SU-DHL-6 (cell line): ENCODE data around the gene ATN1.

Source experiments
- H2AFZ ChIP-seq: fragments of 200-600 bp; sonication (generic); 2 replicates; pipeline ENCODE4 v1.6.1; 2014; ENCODE audit warnings: low read depth, mild to moderate bottlenecking, moderate library complexity, mixed read lengths, antibody characterized with exemption, low read length; ENCODE audit not compliant: severe bottlenecking
- H3F3A ChIP-seq: fragments of 200-600 bp; shearing (Covaris generic); 2 replicates; pipeline ENCODE4 v1.6.0; 2016; ENCODE audit warnings: antibody characterized with exemption, mild to moderate bottlenecking; ENCODE audit not compliant: insufficient read depth
- H3K27ac ChIP-seq: fragments of 200-600 bp; sonication (generic); 2 replicates; pipeline ENCODE4 v1.5.1; 2016; ENCODE audit warnings: low read depth, mild to moderate bottlenecking, low read length, moderate library complexity, mixed read lengths
- H3K27me3 ChIP-seq: fragments of 200-600 bp; sonication (generic), shearing (Covaris generic); 2 replicates; pipeline ENCODE4 v1.6.0; 2014; ENCODE audit warnings: mild to moderate bottlenecking, low read length
- H3K36me3 ChIP-seq: fragments of 200-600 bp; sonication (generic); 2 replicates; pipeline ENCODE4 v1.6.1; 2014; ENCODE audit warnings: mild to moderate bottlenecking, low read length, mixed read lengths
- H3K4me2 ChIP-seq: fragments of 300-600, 200-600 bp; shearing (Covaris generic), sonication (generic); 2 replicates; pipeline ENCODE4 v1.6.0; 2014; ENCODE audit warnings: low read length, low read depth, mild to moderate bottlenecking; ENCODE audit not compliant: poor library complexity, severe bottlenecking
- H3K4me3 ChIP-seq: fragments of 200-600 bp; sonication (generic); 2 replicates; pipeline ENCODE4 v1.5.1; 2014; ENCODE audit warnings: antibody characterized with exemption, low read length, mild to moderate bottlenecking, mixed read lengths; ENCODE audit not compliant: insufficient read depth, poor library complexity, severe bottlenecking
- H3K79me2 ChIP-seq: fragments of 200-600 bp; sonication (generic); 2 replicates; pipeline ENCODE4 v1.6.1; 2014; ENCODE audit warnings: mild to moderate bottlenecking, low read length, moderate library complexity; ENCODE audit not compliant: insufficient read depth
- H3K9ac ChIP-seq: fragments of 200-600 bp; sonication (generic); 2 replicates; pipeline ENCODE4 v1.7.0; 2014; ENCODE audit warnings: mild to moderate bottlenecking, low read length
- H3K9me2 ChIP-seq: fragments of 200-600 bp; sonication (generic); replicated peaks from 2 replicates; pipeline ENCODE4 v1.6.1; 2014; ENCODE audit warnings: low read length; ENCODE audit not compliant: insufficient read depth
- H3K9me3 ChIP-seq: fragments of 200-600 bp; sonication (generic); 2 replicates; pipeline ENCODE4 v1.6.1; 2014; ENCODE audit warnings: low read length, mixed read lengths; ENCODE audit not compliant: insufficient read depth
- H4K20me1 ChIP-seq: fragments of 200-600 bp; sonication (generic); 2 replicates; pipeline ENCODE4 v1.6.1; 2014; ENCODE audit warnings: low read depth, mild to moderate bottlenecking, antibody characterized with exemption, low read length, moderate library complexity, mixed read lengths
- EZH2phosphoT487 ChIP-seq: fragments of 200-600 bp; sonication (generic), shearing (Covaris generic); conservative IDR thresholded peaks from 2 replicates; pipeline ENCODE4 v1.6.1; 2018; ENCODE audit warnings: mild to moderate bottlenecking, antibody characterized with exemption, low read length, moderate library complexity, mixed read lengths
- TF ChIP-seq, protein P1 (sequence below): fragments of 200-600 bp; sonication (generic); IDR thresholded peaks from one replicate; pipeline ENCODE4 v1.5.1; 2017; ENCODE audit warnings: antibody characterized with exemption, mild to moderate bottlenecking, low read length, moderate library complexity; ENCODE audit not compliant: insufficient read depth, poor library complexity, severe bottlenecking

The ATN1 gene

DNA sequence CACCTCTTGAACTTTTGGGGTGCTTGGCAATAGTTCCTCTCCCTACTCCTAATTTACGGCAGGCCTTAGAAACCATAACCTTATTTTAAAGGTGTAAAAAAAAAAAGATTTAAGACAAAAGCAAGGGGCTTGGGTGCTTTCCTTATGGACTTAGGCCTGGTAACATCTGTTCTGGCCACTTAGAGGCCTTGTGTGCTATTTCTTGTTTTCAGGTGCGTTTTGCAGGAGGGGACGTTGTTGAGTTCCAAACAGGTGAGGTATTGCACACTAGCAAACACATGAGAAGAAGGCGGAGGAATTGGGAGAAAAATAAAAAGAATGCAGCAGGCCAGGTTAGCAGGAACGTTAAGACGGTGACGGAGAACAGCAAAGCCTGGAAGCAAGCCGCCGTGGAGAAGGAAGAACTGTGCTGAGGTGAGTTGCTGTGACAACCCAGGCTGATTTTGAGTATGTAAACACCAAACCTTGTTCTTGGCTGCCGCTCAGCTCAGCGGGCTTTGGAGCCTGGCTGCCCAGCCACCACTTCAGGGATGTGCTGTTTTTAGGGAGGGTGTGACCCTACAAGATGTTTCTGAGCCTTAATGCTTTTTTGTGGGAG, 60.3 kb downstream of the ATN1 start:
- no peak overlapping the region for H3K4me2 ChIP-seq
- peaks cover 8% of the 10 kb centered on the region for H3F3A ChIP-seq
- H4K20me1 ChIP-seq, result no peaks in the 10 kb centered on the region; the same call in 1 of the 2 replicates
- peaks cover 4% of the 10 kb centered on the region; the same call in 1 of the 2 replicates for H3K36me3 ChIP-seq
- no peak overlapping the region for H3K27ac ChIP-seq
- H3K9me2 ChIP-seq, result no peaks in the 10 kb centered on the region
- H3K9ac ChIP-seq, result no peak overlapping the region
- H3K4me3 ChIP-seq, result no peak overlapping the region
- no peaks in the 10 kb centered on the region for H3K27me3 ChIP-seq
- no peaks in the 10 kb centered on the region for H3K79me2 ChIP-seq
- no peak for TF ChIP-seq EZH2phosphoT487
- TF ChIP-seq, protein P1, sequence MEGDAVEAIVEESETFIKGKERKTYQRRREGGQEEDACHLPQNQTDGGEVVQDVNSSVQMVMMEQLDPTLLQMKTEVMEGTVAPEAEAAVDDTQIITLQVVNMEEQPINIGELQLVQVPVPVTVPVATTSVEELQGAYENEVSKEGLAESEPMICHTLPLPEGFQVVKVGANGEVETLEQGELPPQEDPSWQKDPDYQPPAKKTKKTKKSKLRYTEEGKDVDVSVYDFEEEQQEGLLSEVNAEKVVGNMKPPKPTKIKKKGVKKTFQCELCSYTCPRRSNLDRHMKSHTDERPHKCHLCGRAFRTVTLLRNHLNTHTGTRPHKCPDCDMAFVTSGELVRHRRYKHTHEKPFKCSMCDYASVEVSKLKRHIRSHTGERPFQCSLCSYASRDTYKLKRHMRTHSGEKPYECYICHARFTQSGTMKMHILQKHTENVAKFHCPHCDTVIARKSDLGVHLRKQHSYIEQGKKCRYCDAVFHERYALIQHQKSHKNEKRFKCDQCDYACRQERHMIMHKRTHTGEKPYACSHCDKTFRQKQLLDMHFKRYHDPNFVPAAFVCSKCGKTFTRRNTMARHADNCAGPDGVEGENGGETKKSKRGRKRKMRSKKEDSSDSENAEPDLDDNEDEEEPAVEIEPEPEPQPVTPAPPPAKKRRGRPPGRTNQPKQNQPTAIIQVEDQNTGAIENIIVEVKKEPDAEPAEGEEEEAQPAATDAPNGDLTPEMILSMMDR, result no peak
- no peak overlapping the region for H2AFZ ChIP-seq
- no peaks in the 10 kb centered on the region for H3K9me3 ChIP-seq
